NCI-H510A treated with DMSO at 0.1 percent for 48 hours (cell line): ENCODE results near the gene SLC34A3.

Experiments
- DNase-seq: peaks from one replicate; lab custom pipeline; 2025; lab: John Stamatoyannopoulos, UW

Gene SLC34A3

DNA sequence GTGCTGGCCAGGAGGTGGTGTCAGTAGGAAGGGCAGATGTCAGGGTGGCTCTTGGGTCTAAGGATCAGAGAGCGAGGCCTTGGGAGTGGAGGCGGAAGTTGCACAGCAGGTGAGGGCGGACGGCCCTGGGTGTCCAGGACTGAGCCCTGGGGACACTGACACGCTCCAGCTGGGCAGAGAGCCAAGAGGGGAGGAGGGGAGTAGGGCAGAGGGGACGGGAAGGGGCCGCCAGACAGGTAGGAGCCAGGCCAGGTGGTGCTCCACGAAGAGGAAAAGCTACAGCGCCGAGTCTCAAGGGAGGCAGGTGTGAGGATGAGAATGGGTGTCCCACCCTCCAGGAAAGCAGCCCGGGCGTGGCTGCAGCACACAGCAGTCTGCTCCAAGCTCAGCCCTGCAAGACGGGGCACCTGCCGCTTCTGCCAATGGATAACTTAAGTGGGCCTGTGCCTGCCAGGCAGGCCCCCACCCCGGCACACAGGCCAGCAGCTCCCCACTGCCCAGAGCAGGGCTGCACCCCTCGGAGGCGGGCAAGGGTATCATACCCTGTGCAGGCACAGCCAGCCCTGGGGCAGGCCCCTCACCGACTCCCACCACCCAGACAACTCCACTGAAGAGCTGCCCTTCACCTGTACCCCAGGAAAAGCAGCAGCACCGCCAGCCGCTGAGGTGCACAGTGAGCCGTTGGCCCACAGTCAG, 35.0 kb upstream of the SLC34A3 start:
- DNase-seq: peak; percentile 94

- DNase-seq: peak; percentile 14
Observed at GRCh38 chr9:137198051-137198901, 32.4 kb upstream of the SLC34A3 start.

DNA sequence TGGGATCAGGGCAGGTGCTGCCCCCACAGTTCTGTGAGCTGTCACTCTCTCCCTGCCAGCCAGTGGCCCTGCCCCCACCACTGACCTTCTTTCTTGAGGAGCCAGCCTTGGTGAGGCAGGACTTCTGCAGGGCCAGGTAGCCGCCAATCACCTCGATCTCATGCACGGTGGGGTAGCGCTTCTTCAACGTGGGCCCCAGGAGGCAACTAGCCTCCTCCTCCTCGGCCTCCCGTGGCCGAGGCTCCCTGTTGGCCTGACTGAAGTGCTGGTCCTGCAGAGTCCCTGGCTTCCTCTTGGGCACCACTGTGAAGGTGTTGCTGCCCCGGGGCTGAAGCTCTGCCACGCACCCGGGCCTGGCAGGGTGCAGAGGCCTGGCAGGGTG, 31.8 kb upstream of the SLC34A3 start:
- no peak for DNase-seq

GRCh38 chr9:137199411-137200121, 31.1 kb upstream of the SLC34A3 start:
- no peak for DNase-seq

DNA sequence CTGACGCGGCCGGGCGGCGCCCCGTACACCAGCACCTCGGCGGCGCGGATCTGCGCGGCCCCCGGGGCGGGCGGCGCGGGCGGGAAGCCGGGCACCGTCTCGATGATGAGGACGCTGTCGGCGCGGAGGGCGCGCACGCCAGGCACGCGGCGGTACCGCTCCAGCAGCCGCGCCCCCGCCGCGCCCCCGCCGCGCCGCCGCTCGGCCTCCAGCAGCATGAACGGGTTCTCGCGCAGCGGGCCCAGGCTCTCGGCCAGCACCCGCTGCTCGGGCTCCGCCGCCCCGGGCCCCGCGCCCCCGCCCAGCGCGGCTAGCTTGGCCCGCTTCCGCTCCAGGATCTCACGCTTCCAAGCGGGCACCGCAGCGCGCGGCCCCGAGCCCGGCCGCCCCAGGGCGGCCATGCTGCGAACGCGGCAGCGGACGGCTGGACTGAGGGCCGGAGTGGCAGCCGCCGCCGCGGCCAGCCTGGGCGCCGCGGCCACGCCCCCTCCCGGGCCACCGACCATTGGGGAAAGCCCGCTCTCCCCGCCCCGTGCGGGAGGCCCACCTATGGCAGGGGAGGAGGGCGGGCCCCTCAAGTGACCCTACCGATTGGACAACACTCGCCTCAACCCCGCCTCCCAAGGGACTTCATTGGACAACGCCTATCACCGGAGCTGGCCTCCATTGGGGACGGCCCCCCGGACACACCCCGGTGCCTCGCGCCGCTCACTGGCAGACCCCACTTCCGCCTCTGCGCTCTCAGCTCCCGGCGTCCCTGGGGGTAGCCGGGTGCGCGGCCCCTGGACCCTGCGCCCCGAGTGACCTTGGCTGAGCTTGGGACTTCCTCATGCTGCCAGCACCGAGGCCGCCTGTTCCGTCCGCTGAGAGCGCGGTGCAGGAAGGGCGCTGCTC, 30.1 kb upstream of the SLC34A3 start, which contains the start of gene TPRN:
Gene TPRN, minus strand, starts transcription at position 431 of the 894 bp plus-strand sequence. Its CDS starts 30 bp downstream, at position 401.
- DNase-seq: peak; percentile 96

GRCh38 chr9:137201205-137201868, 29.4 kb upstream of the SLC34A3 start:
- DNase-seq: no peak

GRCh38 chr9:137202966-137203365, 27.7 kb upstream of the SLC34A3 start:
- DNase-seq: no peak

GRCh38 chr9:137204731-137205125, 26.0 kb upstream of the SLC34A3 start:
- DNase-seq: no peak

- DNase-seq: peak; percentile 63
Observed at GRCh38 chr9:137205126-137206069, 25.3 kb upstream of the SLC34A3 start, which contains the start of the genes NDOR1 and TMEM203. NDOR1 (plus strand) TSS chr9:137205700; CDS start chr9:137205778, 78 bp downstream. TMEM203 (minus strand) TSS chr9:137205648; CDS start chr9:137205414, 234 bp downstream.

DNA sequence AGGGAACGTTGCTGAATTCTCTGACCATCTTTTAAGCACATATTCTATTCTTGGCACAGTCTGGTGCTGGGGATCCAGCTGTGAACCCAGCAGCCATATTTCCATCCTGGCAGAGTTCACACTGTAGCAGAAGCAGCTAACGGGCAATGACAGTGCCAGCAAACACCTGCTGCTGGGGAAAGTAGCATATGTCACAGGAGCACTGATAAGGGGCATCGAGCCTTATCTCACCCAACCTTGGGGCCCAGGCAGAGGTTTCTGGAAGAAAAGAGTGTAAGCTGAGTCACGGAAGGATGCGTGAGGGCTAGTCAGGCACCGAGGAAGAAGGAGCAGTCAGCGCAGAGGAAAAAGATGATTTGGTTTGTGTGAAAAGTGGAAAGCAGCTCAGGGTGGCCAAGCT, 24.1 kb upstream of the SLC34A3 start:
- no peak for DNase-seq

- no peak for DNase-seq
Observed at GRCh38 chr9:137211532-137211931, 19.2 kb upstream of the SLC34A3 start.

DNA sequence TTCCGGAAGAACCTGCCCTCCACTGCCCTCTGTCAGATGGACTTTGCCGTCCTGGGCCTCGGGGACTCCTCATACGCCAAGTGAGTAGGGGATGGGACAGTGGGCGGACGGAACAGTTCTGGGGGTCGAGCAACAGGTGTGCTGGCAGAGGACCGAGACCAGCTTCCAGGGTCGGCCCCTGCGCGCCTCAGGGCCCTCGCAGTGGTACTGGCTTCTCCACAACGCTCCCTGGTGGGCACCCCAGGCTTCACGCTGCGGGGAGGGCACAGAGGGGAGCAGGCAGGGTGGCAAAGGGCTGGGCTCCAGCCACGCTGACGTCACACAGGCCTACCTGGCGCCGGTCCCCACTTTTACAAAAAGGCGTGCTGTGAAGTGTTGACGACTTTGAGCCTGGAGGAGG, 18.2 kb upstream of the SLC34A3 start:
- DNase-seq: no peak

- DNase-seq: no peak
Observed at GRCh38 chr9:137213160-137214060, 17.3 kb upstream of the SLC34A3 start.

DNA sequence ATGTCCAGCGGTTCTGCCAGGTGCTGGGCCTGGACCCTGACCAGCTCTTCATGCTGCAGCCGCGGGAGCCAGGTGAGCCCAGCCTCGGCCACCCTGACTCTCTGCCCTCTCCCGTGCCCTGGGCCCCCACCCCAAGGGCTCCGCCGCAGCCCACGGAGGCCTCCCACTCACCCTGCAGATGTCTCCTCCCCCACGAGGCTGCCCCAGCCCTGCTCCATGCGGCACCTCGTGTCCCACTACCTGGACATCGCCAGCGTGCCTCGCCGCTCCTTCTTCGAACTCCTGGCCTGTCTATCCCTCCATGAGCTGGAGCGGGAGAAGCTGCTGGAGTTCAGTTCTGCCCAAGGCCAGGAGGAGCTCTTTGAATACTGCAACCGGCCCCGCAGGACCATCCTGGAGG, 16.1 kb upstream of the SLC34A3 start:
- DNase-seq: no peak

DNA sequence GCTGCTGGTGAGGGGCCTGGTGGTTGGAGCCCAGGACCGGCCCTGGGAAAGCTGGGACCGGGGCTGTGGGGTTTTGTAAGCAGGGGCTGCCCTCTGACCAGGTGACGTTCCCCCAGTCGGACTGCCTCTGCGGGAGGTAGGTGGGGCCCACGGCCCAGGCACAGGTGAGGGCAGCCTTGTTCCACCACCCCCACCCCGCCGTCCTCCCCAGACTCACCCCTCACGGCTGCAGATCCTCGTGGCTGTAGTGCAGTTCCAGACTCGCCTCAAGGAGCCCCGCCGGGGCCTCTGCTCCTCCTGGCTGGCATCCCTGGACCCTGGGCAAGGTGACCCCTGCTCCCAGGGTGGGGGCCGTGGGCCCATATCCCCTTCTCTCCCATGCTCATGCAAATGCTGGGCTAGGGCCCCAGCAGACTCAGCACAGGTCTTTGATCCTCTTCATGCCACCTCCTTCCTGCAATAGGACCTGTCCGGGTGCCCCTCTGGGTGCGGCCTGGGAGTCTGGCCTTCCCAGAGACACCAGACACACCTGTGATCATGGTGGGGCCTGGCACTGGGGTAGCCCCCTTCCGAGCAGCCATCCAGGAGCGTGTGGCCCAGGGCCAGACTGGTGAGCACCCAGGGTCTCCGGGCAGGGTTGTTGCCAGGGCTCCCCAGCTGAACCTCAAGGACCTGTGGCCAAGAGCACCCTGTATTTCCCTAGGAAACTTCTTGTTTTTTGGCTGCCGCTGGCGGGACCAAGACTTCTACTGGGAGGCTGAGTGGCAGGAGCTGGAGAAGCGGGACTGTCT, 15.3 kb upstream of the SLC34A3 start:
- no peak for DNase-seq

- DNase-seq: no peak
Observed at GRCh38 chr9:137216188-137216965, 14.3 kb upstream of the SLC34A3 start.
